Renal pelvis (tissue), 12 donors: ENCODE data around the gene WDCP. TPM values are rescaled to one million over a fixed set of nuclear protein-coding genes. Genes with fewer than 3 reads are reported as not detected.
A peak's percentile ranks its signal among the peaks of the same experiment; 100 is the strongest.
"Not testable (repeated sequence)": the region's sequence is repeated elsewhere in the genome, so short reads cannot be mapped to it uniquely, and the experiment has no call there.

ENCODE experiments used
- DNase-seq: peaks from one replicate; pipeline ENCODE4 v3.0.0-alpha.2; 2013
- long read RNA-seq, 16 experiments: transcript quantifications; one replicate each; lab custom pipeline, GENCODE V29; 2026
- polyA plus RNA-seq, 3 donors: library from polyadenylated mRNA; unstranded; fragments of 120-200 nt; gene quantifications; one replicate each; pipeline ENCODE4 v1.2.1, GENCODE V29; 2013; ENCODE audit not compliant: insufficient read length in 3 of 3

WDCP gene
- polyA plus RNA-seq: 10 to 100 TPM; 14.4 to 15.0 (median 14.7) TPM
- long read RNA-seq, donor 1, partial matches to known transcripts: 0 of 2 reads
- long read RNA-seq, donor 1, other reads (novel, unspliced or antisense): 0 of 2 reads
- long read RNA-seq, donor 2, transcript WDCP-201 (4 exons, 3,817 nt): major isoform, 5 of 5 reads
- long read RNA-seq, donor 2, partial matches to known transcripts: 0 of 5 reads
- long read RNA-seq, donor 2, other reads (novel, unspliced or antisense): 0 of 5 reads
- long read RNA-seq, donor 3, partial matches to known transcripts: 0 of 1 reads
- long read RNA-seq, donor 3, other reads (novel, unspliced or antisense): 0 of 1 reads
- long read RNA-seq, donor 4, partial matches to known transcripts: 5 of 8 reads
- long read RNA-seq, donor 4, other reads (novel, unspliced or antisense): 0 of 8 reads
- long read RNA-seq, donor 5: 0 reads
- long read RNA-seq, donor 6, transcript WDCP-201 (4 exons, 3,817 nt): major isoform, 5 of 11 reads
- long read RNA-seq, donor 6, partial matches to known transcripts: 6 of 11 reads
- long read RNA-seq, donor 6, other reads (novel, unspliced or antisense): 0 of 11 reads
- long read RNA-seq, donor 7, partial matches to known transcripts: 5 of 5 reads
- long read RNA-seq, donor 7, other reads (novel, unspliced or antisense): 0 of 5 reads
- long read RNA-seq, donor 8: 0 reads
- long read RNA-seq, donor 9, partial matches to known transcripts: 7 of 11 reads
- long read RNA-seq, donor 9, other reads (novel, unspliced or antisense): 0 of 11 reads
- long read RNA-seq, donor 10, partial matches to known transcripts: 10 of 10 reads
- long read RNA-seq, donor 10, other reads (novel, unspliced or antisense): 0 of 10 reads
- long read RNA-seq, donor 11, partial matches to known transcripts: 0 of 2 reads
- long read RNA-seq, donor 11, other reads (novel, unspliced or antisense): 0 of 2 reads
- long read RNA-seq, donor 12, partial matches to known transcripts: 24 of 26 reads
- long read RNA-seq, donor 12, other reads (novel, unspliced or antisense): 0 of 26 reads
- long read RNA-seq, donor 13, partial matches to known transcripts: 12 of 17 reads
- long read RNA-seq, donor 13, other reads (novel, unspliced or antisense): 5 of 17 reads
- long read RNA-seq, donor 14: 0 reads
- long read RNA-seq, donor 15, partial matches to known transcripts: 6 of 9 reads
- long read RNA-seq, donor 15, other reads (novel, unspliced or antisense): 0 of 9 reads
- long read RNA-seq, donor 16, partial matches to known transcripts: 12 of 12 reads
- long read RNA-seq, donor 16, other reads (novel, unspliced or antisense): 0 of 12 reads

GRCh38 chr2:24046930-24047702 lies at the start of gene WDCP:
WDCP (minus strand) TSS chr2:24047391; CDS start chr2:24039494, 7,897 bp downstream.
- peak; percentile 98 for DNase-seq

- DNase-seq: not testable (repeated sequence)
These were observed 48.0 kb upstream of the WDCP start for GRCh38 chr2:24095171-24095677.

GRCh38 chr2:24093270-24093669 lies 46.1 kb upstream of the WDCP start:
- not testable (repeated sequence) for DNase-seq

- DNase-seq: no peak
These were observed 41.7 kb upstream of the WDCP start for GRCh38 chr2:24088821-24089359.

- no peak for DNase-seq
These were observed 39.8 kb upstream of the WDCP start for GRCh38 chr2:24087032-24087431.

GRCh38 chr2:24086241-24086640 lies 39.0 kb upstream of the WDCP start:
- no peak for DNase-seq

- DNase-seq: no peak
These were observed 38.0 kb upstream of the WDCP start for GRCh38 chr2:24085200-24085489.

GRCh38 chr2:24084386-24085199 lies 37.4 kb upstream of the WDCP start, which contains the start of gene TP53I3:
TP53I3 (minus strand) TSS chr2:24084834; CDS start chr2:24084326, 508 bp downstream.
- peak; percentile 91 for DNase-seq

- DNase-seq: peak; percentile 82
These were observed 36.6 kb upstream of the WDCP start for GRCh38 chr2:24083567-24084385.

- DNase-seq: no peak
These were observed 35.8 kb upstream of the WDCP start for GRCh38 chr2:24082787-24083566.

- DNase-seq: no peak
These were observed 33.5 kb upstream of the WDCP start for GRCh38 chr2:24080701-24081100.

GRCh38 chr2:24077879-24078278 lies 30.7 kb upstream of the WDCP start:
- DNase-seq: no peak

- DNase-seq: no peak
These were observed 30.3 kb upstream of the WDCP start for GRCh38 chr2:24077535-24077877.

- no peak for DNase-seq
These were observed 29.8 kb upstream of the WDCP start for GRCh38 chr2:24076849-24077534.

GRCh38 chr2:24075915-24076848 lies 29.0 kb upstream of the WDCP start, which contains the start of gene SF3B6:
SF3B6 (minus strand) TSS chr2:24076326; CDS start chr2:24076229, 97 bp downstream.
- peak; percentile 99 for DNase-seq

- DNase-seq: no peak
These were observed 28.1 kb upstream of the WDCP start for GRCh38 chr2:24075259-24075658.
